ENCODE results near the gene GLS.
"Not testable (repeated sequence)": the region's sequence is repeated elsewhere in the genome, so short reads cannot be mapped to it uniquely, and the experiment has no call there.

The GLS gene

DNA sequence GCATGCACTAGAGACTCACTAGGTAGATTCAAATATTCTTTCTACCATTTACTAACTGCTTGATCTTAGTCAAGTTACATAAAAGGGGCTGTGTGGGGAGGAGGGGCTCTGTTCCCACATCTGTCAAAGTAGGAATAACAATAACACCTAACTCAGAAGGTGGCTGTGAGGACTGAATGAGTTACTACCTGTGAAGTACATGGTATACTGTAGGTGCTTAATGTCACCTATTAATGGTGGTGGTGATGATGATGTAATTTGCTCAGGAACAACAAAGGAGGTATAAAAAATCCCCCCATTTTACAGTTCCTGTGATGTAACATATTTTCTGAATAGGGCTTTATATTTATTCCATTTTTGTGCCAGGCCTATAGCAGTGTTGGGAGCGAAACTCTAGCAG, 92.6 kb downstream of the GLS start:
- no peak for DNase-seq (ENCODE audit: low read depth)

GRCh38 chr2:190973726-190974628, 93.4 kb downstream of the GLS start:
- no peak for DNase-seq (ENCODE audit: low read depth)

GRCh38 chr2:190974629-190975361, 94.2 kb downstream of the GLS start:
- DNase-seq (ENCODE audit: low read depth): no peak

DNA sequence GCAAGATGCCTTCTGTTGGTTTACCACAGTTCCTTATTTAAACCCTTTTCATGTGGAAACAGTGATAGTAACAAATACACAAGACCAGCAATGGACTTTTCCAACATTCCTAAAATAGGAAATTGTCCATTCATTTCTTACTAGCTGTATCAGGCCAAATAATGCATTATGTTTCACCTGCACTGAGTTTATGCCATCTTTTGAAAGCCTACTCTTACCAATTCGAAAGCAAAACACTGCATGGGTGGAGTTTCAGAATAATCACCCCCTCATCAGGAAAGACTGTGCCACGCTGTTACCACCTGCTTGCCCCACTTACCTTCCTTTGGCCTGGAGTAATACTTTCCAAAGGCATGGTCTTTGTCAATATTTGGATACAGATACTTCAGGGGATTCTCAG, 95.9 kb downstream of the GLS start:
- no peak for DNase-seq (ENCODE audit: low read depth)

- no peak for DNase-seq (ENCODE audit: low read depth)
Observed at GRCh38 chr2:190977505-190977904, 96.9 kb downstream of the GLS start.

- no peak for DNase-seq (ENCODE audit: low read depth)
Observed at GRCh38 chr2:190978389-190979053, 97.9 kb downstream of the GLS start.

GRCh38 chr2:190979906-190980629, 99.4 kb downstream of the GLS start:
- DNase-seq (ENCODE audit: low read depth): no peak

DNA sequence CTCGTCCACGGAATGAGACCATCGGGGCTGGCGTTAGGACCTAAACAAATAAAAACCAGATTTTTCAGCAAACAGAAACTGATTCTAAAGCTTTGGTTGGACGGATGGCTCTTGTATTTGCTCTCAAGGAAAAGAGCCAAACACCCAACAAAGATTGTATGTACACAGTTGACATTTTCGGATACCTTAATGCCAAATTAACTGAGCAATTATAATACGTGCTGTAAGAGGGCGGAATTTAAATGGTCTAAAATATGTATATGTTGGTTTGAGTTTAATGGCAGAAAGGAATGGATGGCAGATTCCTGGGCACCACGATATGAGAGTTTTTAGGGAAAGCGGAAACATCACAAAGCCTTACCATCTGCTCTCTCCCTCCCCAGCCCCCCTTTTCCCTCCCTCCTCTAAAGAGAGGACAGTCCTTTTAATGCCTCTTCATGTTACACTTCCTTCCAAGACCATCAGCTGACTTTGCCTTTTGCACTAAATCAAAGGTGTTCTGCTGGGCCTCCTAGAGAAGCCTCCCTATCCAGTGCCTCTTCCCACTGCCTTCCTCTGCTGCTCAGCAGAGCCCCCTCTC, 100.1 kb downstream of the GLS start:
- no peak for DNase-seq (ENCODE audit: low read depth)

DNA sequence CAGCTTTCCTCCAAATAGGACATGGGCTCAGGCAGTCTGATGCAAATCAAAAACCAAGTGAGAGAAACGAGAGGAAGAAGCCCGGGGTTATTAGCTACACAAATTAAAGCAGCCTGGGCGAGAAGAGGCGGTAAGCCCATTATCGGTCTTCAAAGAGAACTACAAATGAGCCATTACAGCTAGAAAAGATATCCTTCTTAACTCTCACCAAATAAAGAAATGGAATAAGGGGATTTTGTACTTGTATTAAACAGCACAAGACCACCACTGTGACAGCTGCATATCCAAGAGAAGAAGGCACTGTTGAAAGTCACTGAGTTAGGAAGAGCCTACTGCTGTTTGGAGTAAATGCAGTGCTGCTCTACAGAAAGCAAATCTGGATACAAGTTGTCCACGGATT, 100.7 kb downstream of the GLS start:
- no peak for DNase-seq (ENCODE audit: low read depth)

DNA sequence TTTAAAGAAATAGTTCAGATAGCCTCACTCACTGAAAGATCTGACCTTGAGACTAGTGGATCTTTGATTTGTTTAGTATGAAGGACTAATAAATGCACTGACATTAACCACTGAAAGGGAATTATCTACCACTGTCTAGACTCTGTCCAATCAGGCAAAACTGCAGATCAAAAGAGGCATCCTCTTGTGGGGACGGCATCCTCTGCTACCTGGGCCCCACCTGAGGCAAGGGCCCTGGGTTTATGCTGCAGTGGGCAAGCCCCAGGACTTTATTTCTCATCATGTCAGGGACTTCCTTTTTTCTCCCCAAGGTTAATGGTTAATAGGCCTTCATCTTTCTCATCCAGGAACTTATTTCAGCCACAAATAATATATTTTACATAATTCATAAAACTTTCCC, 101.1 kb downstream of the GLS start:
- no peak for DNase-seq (ENCODE audit: low read depth)

- no peak for DNase-seq (ENCODE audit: low read depth)
Observed at GRCh38 chr2:190982262-190983034, 101.8 kb downstream of the GLS start.

- no peak for DNase-seq (ENCODE audit: low read depth)
Observed at GRCh38 chr2:190984595-190984994, 104.0 kb downstream of the GLS start.

- DNase-seq (ENCODE audit: low read depth): no peak
Observed at GRCh38 chr2:190986221-190986953, 105.8 kb downstream of the GLS start.

GRCh38 chr2:190987116-190987515, 106.5 kb downstream of the GLS start:
- DNase-seq (ENCODE audit: low read depth): no peak

GRCh38 chr2:190987938-190988337, 107.3 kb downstream of the GLS start:
- no peak for DNase-seq (ENCODE audit: low read depth)

DNA sequence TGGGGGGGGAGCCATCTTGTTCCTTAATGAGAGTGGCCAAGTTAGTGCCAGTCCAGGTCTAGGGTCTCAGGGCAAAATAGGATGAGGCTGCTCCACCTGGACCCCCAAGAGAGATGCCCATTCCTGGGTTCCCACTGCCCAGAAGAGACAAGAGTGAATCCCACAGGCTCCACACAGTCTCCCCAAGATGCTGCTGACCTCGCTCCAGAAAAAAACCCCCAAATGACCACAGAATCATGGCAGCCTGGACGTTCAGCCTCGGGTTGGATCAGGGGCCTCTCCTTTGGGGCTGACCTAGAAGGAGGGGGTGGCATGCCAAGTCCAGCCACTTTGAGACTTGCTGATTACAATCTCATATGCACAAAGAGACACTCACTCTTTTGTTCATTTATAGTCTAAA, 108.3 kb downstream of the GLS start:
- no peak for DNase-seq (ENCODE audit: low read depth)

DNA sequence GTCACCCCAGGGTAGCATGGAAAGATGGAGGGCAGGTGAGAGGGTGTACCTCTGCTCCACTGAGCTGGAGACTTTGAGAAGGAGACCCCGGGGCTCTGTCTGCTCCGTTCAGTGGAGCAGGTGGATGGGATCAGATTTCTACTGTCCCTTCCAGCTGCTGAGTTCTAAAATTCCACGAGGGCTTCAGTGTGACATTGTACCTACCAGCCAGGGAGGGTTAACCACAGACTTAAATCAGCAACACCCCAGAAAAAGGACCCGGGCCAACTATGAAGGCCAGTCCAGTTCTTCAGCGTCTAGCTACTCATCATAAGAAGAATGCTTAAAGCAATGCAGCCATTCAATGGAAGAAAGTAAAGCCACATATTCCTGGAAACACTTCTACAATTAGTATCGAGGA, 109.5 kb downstream of the GLS start:
- no peak for DNase-seq (ENCODE audit: low read depth)

- no peak for DNase-seq (ENCODE audit: low read depth)
Observed at GRCh38 chr2:190993292-190993643, 112.6 kb downstream of the GLS start.

DNA sequence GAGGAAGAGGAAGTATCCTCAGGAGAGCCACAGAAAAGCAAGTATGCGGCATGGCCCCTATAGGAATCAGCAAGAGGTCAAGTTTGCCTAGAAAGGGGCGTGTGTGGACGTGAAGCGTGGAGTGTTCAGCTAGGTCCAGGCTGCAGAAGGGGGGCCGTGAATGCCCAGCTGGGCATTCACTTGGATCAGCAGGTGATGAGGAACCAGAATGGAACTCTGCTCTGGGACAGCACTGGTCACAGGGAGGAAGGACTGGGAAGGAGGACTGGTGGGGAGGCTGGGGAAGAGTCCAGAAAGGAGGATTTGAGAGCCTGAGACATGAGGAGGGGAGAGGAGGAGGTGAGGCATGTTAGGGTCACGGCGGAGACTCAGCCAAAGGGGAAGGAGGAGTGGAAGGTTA, 113.5 kb downstream of the GLS start:
- no peak for DNase-seq (ENCODE audit: low read depth)

- DNase-seq (ENCODE audit: low read depth): not testable (repeated sequence)
Observed at GRCh38 chr2:190995315-190995714, 114.7 kb downstream of the GLS start.

Measured in stimulated activated CD8-positive, alpha-beta memory T cell treated with anti-CD3 and anti-CD28 coated beads, Interleukin-4, amount 100 ng/mL, for 24 hours (primary cell).